NCI-H524 treated with DMSO at 0.1 percent for 48 hours (cell line): ENCODE data around the gene GON4L.
"Not testable (repeated sequence)": the region's sequence is repeated elsewhere in the genome, so short reads cannot be mapped to it uniquely, and the experiment has no call there.

Experiments
- DNase-seq: peaks from one replicate; lab custom pipeline; 2025; lab: John Stamatoyannopoulos, UW

The GON4L gene

GRCh38 chr1:155745284-155746228 lies 111.5 kb downstream of the GON4L start:
- peak; percentile 72 for DNase-seq

DNA sequence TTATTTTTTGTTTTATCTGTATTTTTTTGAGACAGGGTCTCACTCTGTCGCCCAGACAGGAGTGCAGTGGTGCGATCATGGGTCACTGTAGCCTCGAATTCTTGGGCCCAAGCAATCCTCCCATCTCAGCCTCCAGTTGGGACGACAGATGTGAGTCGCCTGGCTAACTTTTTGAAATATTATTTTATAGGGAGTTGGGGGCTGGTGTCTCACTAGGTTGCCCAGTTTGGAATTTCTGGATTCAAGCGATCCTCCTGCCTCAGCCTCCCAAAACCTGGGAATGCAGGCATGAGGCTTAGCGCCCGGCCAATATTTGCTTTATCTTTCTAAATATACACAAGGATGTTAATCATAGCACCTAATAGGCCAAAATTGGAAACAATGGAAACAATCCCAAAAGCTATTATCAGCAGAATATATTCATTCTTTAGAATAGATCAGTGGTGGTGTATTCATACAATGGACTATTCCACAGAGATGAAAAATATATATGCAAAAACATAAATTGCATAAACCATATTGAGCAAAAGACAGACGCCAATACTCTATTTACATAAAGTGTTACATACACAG lies 112.2 kb downstream of the GON4L start:
- no peak for DNase-seq

DNA sequence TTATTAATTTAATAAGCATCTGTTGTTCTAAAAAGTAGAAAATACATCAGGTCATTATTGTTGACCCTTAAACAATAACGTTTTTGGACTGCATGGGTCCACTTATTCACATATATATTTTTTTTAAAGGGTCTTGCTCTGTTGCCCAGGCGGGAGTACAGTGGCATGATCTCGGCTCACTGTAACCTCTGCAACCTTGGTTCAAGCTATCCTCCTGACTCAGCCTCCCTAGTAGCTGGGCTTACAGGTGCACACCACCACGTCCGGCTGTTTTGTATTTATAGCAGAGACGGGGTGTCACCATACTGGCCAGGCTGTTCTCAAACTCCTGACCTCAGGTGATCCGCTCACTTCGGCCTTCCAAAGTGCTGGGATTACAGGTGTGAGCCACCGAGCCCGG lies 115.1 kb downstream of the GON4L start:
- DNase-seq, result no peak

DNA sequence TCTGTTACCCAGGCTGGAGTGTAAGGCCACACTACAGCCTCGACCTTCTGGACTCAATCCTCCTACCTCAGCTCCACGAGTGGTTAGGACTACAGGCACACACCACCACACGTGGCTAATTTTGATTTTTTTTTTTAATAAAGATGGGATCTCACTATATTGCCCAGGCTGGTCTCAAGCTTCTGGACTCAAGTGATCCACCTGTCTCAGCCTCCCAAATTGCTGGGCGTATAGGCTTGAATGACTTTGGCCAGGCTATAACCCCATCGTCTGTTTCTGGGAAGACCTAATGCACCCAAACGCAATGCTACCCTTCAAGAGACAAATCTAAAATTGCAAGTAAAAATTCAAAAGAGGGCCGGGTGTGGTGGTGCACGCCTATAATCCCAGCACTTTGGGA lies 116.0 kb downstream of the GON4L start:
- no peak for DNase-seq

GRCh38 chr1:155729031-155729898 lies 127.7 kb downstream of the GON4L start:
- peak; percentile 38 for DNase-seq

GRCh38 chr1:155725142-155725541 lies 131.9 kb downstream of the GON4L start:
- DNase-seq, result no peak

GRCh38 chr1:155719703-155720102 lies 137.3 kb downstream of the GON4L start:
- no peak for DNase-seq

DNA sequence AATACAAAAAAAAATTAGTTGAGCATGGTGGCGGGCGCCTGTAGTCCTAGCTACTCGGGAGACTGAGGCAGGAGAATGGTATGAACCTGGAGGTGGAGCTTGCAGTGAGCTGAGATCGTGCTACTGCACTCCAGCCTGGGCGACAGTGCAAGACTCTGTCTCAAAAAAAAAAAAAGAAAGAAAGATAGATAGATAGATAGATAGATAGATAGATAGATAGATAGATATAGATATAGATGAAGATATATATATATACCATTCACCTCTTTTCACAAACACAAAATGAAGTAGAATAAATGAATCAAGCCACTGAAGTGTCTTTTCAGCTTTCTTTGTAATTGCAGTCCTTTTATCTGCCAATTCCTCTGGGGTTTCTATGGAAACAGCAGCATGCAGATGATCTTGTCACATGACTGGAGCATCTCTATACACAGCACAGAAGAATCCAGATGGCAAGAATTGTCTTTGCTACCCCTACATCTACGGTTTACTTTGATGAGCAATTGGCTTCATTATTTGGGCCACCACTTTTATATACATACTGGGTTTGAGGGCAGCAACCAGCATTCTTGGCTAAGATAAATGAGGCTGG lies 138.4 kb downstream of the GON4L start:
- DNase-seq, result not testable (repeated sequence)

DNA sequence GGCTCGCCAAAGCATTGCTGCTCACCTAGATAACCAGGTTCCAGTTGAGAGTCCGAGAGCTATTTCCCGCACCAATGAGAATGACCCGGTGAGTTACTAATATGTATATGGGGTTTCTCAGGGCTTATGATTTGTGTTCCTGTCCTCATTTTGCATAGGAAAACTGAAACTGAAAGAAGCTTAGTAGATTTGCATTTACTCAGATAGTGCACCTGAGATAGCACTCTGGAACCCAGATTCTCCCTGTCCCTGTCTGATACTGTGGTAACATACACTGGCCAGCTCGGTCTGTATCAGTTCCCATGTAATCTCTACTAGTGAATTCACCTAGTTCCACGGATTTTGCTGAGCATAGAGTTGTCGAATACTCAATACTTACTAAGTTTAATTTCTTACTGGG lies 140.0 kb downstream of the GON4L start:
- DNase-seq, result no peak

DNA sequence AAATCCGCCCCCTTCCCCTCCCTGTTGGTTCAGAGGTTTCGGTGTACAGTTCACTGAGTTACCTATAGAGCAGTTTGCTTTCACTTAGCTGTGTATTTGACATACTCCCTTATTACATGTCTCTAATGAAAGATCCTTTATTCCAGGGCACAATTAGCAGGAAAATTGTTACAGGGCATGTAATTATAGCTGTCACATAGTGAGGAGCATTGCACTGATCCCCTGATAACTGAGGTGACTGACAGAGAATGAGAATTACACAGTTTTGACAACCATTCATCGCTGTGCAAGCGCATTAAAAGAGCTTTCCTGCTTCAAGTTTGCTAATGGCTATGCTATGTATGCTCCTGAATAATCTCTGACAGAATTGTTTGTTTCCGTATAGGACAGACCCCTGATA lies 141.2 kb downstream of the GON4L start:
- no peak for DNase-seq

- not testable (repeated sequence) for DNase-seq
Observed at GRCh38 chr1:155715056-155715455, 142.0 kb downstream of the GON4L start.

DNA sequence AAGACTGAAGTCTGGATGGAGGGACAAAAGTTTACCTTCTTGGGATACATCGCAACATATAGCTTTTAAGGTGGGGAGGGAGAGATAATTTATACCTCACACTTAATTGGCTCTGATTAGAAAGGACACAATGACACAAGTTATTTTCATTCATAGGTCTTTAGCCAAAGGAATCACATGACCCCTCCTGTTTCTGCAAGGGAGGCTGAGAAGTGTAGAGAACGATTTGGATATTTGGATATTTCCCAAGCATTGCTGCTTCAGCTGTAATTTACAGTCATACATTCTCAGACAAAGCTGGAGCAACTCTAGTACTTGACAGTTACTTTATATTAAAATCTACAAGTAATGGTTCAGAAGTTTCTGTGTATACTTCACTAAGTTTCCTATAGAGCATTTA lies 143.9 kb downstream of the GON4L start:
- DNase-seq, result no peak

DNA sequence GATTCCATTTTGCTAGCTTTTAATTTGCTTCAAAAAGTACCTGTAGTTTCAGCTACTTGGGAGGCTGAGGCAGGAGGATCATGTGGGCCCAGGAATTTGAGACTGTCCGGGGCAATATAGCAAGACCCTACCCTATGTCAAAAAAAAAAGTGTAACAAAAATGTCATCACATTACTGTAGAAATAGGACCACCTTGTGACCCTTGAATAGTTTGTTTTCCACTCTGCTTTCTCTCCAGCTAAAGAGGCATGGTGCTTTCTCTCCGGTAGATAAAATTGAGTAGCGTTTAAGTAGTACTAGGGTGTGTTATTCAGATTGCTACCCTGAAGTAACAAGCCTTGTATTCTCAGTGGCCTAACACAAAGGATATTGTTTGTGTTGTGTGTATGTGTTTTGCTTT lies 144.4 kb downstream of the GON4L start:
- DNase-seq, result not testable (repeated sequence)

DNA sequence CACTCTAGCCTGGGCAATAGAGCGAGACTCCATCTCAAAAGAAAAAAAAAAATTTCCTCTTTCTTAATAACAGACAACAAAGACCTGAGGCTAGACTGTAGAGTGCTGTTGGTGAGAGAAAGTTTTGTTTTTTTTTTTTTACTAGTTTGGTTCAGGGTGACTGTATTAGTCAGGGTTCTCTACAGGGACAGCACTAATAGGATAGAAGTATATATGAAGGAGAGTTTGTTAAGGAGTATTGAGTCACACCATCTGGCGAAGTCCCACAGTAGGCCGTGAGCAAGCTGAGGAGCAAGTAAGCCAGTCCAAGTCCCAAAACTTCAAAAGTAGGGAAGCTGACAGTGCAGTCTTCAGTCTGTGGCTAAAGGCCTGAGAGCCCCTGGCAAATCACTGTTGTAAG lies 145.6 kb downstream of the GON4L start:
- not testable (repeated sequence) for DNase-seq

- DNase-seq, result no peak
Observed at GRCh38 chr1:155709391-155709790, 147.6 kb downstream of the GON4L start.

DNA sequence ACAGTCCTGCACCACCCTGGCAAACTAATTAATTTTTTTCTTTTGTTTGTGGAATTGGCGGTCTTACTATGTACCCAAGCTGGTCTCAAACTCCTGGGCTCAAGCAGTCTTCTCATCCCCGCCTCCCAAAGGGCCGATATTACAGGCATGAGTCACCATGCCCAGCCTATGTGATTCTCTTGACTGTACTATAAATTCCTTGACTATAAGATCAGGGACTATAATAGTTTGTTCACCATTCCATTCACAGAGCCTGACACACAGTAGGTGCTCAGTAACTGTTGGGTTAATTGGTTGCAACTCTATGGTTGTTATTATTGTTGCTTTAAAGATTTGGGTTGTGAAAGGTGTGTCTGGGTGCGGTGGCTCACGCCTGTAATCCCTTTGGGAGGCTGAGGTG lies 150.9 kb downstream of the GON4L start:
- DNase-seq, result no peak

DNA sequence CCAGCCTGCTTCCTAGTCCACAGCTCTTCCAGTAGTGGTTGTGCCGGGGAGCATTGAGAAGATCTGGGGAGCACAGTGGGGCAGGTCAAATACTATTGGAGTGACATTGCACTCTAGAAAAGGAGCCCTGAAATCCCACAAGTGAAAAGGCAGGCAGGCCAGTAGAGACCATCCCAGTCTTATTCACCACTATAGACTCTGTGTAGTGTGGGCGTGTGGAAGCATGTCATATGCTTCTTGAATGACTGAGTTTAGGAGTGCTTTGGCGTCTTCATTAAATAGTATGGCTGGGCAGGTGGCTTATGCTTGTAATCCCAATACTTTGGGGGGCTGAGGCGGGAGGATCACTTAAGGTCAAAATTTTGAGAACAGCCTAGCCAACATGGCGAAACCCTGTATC lies 152.6 kb downstream of the GON4L start:
- DNase-seq, result not testable (repeated sequence)

- no peak for DNase-seq
Observed at GRCh38 chr1:155703216-155703615, 153.8 kb downstream of the GON4L start.

DNA sequence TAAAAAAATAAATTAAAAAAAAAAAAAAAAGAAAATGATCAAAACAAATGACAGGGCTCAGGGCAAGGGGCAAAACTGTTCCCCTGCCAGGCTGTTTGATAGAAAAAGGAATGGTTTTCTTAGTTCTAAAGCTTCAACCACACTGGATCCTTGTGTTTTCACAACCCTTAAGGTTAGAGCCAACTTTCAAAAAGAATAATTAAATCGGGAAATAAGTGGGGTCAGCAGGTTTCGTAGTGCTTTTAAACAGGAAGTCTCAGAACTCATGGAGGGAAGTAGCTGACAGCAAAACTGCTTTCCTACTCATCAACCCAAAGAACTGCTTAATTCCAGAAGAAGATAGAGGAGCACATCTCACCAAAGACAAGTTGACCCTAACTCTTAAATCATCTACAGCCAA lies 155.3 kb downstream of the GON4L start:
- not testable (repeated sequence) for DNase-seq
